ENCODE results near the gene TMC8. TPM values are rescaled to one million over a fixed set of nuclear protein-coding genes. Genes with fewer than 3 reads are reported as not detected.
A peak's percentile ranks its signal among the peaks of the same experiment; 100 is the strongest.
"Not testable (repeated sequence)": the region's sequence is repeated elsewhere in the genome, so short reads cannot be mapped to it uniquely, and the experiment has no call there.

TMC8 gene
- total RNA-seq, 1 donor from 2014 or later, result 234 TPM

DNA sequence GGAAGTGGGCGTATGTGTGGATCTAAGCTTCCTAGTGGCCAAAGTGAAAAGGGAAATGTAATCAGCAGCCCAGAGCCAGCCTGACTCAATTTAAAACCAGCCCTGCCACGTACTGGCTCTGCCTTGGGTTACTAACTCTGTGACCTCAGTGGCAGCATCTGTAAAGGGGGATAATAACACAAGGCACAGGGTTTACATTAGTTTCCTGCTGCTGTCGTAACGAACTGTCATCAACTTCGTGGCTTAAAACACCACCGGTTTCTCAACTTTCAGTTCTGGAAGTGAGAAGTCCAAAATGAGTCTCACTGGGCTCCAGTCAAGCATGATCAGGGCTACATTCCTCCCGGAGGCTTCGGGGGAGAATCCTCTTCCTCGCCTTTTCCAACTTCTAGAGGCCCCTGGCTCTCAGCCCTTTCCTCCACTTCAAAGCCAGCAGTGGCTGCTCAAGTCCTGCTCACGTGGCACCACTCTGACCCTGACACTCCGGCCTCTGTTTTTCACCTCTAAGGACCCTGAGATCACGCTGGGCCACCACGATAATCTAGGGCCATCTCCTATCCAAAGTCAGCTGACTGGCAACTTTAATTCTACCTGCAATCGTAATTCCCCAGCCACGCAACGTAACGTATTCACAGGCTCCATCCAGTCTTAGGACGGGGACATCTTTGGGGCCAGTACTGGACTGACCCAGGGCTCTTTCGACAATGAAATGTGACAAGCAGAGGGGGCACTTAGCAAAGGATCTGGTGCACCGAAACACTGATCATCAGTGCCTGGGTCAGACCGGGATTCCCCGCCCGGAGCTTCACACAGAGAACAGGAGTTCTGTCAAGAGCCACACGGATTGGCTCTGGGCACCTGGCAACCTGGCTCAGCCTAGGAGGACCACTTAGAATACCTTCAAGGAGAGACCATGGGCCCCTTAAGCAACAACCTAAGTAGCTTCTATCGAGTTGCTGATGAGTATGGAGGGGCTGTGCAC is 16.5 kb upstream of the TMC8 start:
- Mint-ChIP-seq H3K27ac (peak overlapping the region; percentile 86), H3K4me1 (peaks cover 31% of the 10 kb centered on the region), H3K27me3 (no peaks in the 10 kb centered on the region), H3K9me3 (no peaks in the 10 kb centered on the region), H3K36me3 (ENCODE audit: low read depth) (peaks cover 51% of the 10 kb centered on the region), H3K4me3 (peak overlapping the region; percentile 50)
- DNase-seq, result peak; percentile 78
- intact Hi-C loops (cut with micrococcal nuclease), result loop anchor here (1.0 to 2.0 kb wide), 3 partner anchors 29 to 137 kb away; partner anchors contain the start of gene SYNGR2

GRCh38 chr17:78114831-78115723 is 15.5 kb upstream of the TMC8 start:
- H3K4me3 Mint-ChIP-seq, result no peak overlapping the region
- peaks cover 49% of the 10 kb centered on the region for H3K36me3 Mint-ChIP-seq (ENCODE audit: low read depth)
- no peaks in the 10 kb centered on the region for H3K9me3 Mint-ChIP-seq
- no peaks in the 10 kb centered on the region for H3K27me3 Mint-ChIP-seq
- intact Hi-C loops (cut with micrococcal nuclease), result no loop called here
- no peak for DNase-seq
- peaks cover 31% of the 10 kb centered on the region for H3K4me1 Mint-ChIP-seq
- H3K27ac Mint-ChIP-seq, result peak overlapping the region; percentile 39

- peaks cover 50% of the 10 kb centered on the region for H3K36me3 Mint-ChIP-seq (ENCODE audit: low read depth)
- DNase-seq; H3K27me3 Mint-ChIP-seq; intact Hi-C loops (cut with micrococcal nuclease); H3K4me3 Mint-ChIP-seq; H3K9me3 Mint-ChIP-seq; H3K27ac Mint-ChIP-seq: not testable (repeated sequence)
- peaks cover 31% of the 10 kb centered on the region for H3K4me1 Mint-ChIP-seq
These were observed 14.8 kb upstream of the TMC8 start for GRCh38 chr17:78115803-78116202.

- Mint-ChIP-seq H3K4me1 (peaks cover 36% of the 10 kb centered on the region), H3K27me3 (no peaks in the 10 kb centered on the region), H3K9me3 (no peaks in the 10 kb centered on the region), H3K4me3 (no peak overlapping the region), H3K27ac (no peak overlapping the region), H3K36me3 (ENCODE audit: low read depth) (peaks cover 50% of the 10 kb centered on the region)
- intact Hi-C loops (cut with micrococcal nuclease), result no loop called here
- no peak for DNase-seq
These were observed 14.2 kb upstream of the TMC8 start for GRCh38 chr17:78116411-78116810.

DNA sequence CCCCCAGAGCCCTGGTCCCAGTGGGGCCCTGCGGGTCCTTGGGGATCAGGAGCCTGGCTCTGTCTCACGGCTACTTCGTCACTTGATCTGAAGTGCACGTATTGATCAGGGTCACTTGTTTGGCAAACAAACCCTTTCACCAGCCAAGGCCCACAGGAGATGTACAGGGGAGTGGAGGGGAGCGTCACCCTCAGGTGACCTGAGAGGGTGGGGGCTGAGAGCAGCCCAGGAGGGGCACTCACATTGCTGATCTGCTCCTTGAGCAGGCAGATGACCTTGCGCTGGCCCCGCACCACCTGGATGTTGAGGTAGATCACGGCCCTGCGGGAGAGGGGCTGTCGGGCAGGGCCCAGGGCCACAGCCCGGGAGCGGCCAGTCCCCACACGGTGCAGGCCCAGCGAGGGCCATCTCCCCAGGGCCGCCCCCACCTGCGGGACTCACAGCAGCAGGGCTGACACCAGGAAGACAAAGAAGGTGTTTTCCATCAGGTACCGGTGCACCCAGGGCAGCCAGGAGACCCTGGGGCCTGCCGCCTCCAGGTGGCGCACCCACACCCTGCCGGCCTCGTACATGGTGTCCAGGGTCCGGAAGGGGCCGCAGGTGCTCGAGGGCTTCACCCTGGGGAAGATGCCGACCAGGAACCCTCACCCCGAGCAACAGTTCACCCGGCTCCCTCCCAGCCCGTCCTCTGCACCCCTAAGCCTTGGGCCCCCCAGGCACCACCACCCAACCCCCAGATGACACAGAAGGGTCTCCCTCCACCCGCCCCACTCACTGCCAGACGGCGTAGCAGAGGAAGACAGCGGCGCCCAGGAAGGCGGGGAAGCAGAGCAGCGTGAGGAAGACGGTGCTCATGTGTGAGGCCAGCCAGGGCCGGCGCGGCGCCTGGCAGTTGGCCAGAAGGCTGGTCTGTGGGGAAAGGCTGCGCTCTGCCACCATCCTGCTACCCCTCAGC is 13.3 kb upstream of the TMC8 start:
- Mint-ChIP-seq H3K36me3 (ENCODE audit: low read depth) (peaks cover 57% of the 10 kb centered on the region), H3K27me3 (no peaks in the 10 kb centered on the region), H3K4me1 (peaks cover 42% of the 10 kb centered on the region), H3K9me3 (no peaks in the 10 kb centered on the region), H3K27ac (no peak overlapping the region), H3K4me3 (no peak overlapping the region)
- DNase-seq, result peak; percentile 67
- intact Hi-C loops (cut with micrococcal nuclease), result no loop called here

DNA sequence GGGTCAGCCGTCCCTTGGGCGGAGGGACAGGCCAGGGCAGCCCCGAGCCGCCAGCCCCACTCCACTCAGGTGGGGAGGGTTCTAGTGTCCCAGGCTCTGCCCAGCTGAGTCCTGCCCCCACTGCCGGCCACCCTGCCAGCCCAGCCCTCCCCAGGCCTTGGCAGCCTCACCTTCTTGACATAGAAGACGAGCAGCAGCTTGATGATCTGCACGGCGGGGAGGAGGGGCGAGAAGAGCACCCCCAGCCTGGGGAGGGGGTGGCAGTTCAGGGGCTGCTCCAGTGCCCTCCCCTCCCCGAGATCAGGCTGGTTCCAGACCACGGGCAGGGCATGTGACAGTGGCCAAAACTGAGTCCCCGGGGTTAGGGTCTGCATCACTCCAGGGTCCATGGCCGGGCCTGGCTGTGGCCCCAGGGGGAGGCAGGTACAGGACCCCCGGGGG is 11.8 kb upstream of the TMC8 start:
- H3K27ac Mint-ChIP-seq, result no peak overlapping the region
- no peaks in the 10 kb centered on the region for H3K27me3 Mint-ChIP-seq
- peaks cover 61% of the 10 kb centered on the region for H3K36me3 Mint-ChIP-seq (ENCODE audit: low read depth)
- H3K4me1 Mint-ChIP-seq, result peaks cover 49% of the 10 kb centered on the region
- no peaks in the 10 kb centered on the region for H3K9me3 Mint-ChIP-seq
- no peak overlapping the region for H3K4me3 Mint-ChIP-seq
- no peak for DNase-seq
- intact Hi-C loops (cut with micrococcal nuclease), result no loop called here

GRCh38 chr17:78120537-78120936 is 10.0 kb upstream of the TMC8 start:
- Mint-ChIP-seq H3K27me3 (no peaks in the 10 kb centered on the region), H3K27ac (peak overlapping the region; percentile 34), H3K36me3 (ENCODE audit: low read depth) (peaks cover 60% of the 10 kb centered on the region), H3K4me3 (peak overlapping the region; percentile 87), H3K9me3 (no peaks in the 10 kb centered on the region), H3K4me1 (peaks cover 48% of the 10 kb centered on the region)
- DNase-seq, result no peak
- intact Hi-C loops (cut with micrococcal nuclease), result no loop called here

GRCh38 chr17:78120971-78121800 is 9.4 kb upstream of the TMC8 start:
- Mint-ChIP-seq H3K9me3 (no peaks in the 10 kb centered on the region), H3K4me1 (peaks cover 50% of the 10 kb centered on the region), H3K27me3 (no peaks in the 10 kb centered on the region), H3K27ac (peak overlapping the region; percentile 87), H3K36me3 (ENCODE audit: low read depth) (peaks cover 60% of the 10 kb centered on the region), H3K4me3 (peak overlapping the region; percentile 87)
- intact Hi-C loops (cut with micrococcal nuclease), result loop anchor here (1.0 kb wide), 1 partner anchor 11 kb away; no protein-coding TSS in a partner anchor
- DNase-seq, result peak; percentile 91

- H3K27ac Mint-ChIP-seq, result peak overlapping the region; percentile 87
- intact Hi-C loops (cut with micrococcal nuclease), result loop anchor here (1.0 kb wide), 1 partner anchor 10 kb away; no protein-coding TSS in a partner anchor
- DNase-seq, result no peak
- H3K36me3 Mint-ChIP-seq (ENCODE audit: low read depth), result peaks cover 60% of the 10 kb centered on the region
- H3K27me3 Mint-ChIP-seq, result no peaks in the 10 kb centered on the region
- H3K9me3 Mint-ChIP-seq, result no peaks in the 10 kb centered on the region
- H3K4me3 Mint-ChIP-seq, result peak overlapping the region; percentile 87
- H3K4me1 Mint-ChIP-seq, result peaks cover 52% of the 10 kb centered on the region
These were observed 8.8 kb upstream of the TMC8 start for GRCh38 chr17:78121801-78122215.

GRCh38 chr17:78122216-78122930 is 8.2 kb upstream of the TMC8 start:
- H3K4me3 Mint-ChIP-seq, result peak overlapping the region; percentile 87
- intact Hi-C loops (cut with micrococcal nuclease), result no loop called here
- no peaks in the 10 kb centered on the region for H3K27me3 Mint-ChIP-seq
- peak overlapping the region; percentile 87 for H3K27ac Mint-ChIP-seq
- peaks cover 53% of the 10 kb centered on the region for H3K4me1 Mint-ChIP-seq
- H3K36me3 Mint-ChIP-seq (ENCODE audit: low read depth), result peaks cover 61% of the 10 kb centered on the region
- no peak for DNase-seq
- no peaks in the 10 kb centered on the region for H3K9me3 Mint-ChIP-seq

DNA sequence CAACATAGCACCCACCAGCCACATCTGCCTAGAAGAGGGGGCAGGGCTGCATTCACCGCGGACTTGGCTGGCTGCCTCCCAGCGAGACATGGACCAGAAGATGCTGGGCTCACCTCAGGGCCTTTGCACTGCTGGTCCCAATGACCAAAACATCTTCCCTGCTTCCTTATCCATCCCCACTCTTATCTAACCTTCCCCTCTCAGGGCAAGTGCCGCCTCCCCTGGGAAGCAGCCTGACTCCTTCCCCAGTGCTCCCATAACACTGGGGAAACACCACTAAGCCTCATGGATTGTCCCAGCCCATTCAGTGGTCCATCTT is 7.7 kb upstream of the TMC8 start:
- Mint-ChIP-seq H3K27me3 (no peaks in the 10 kb centered on the region), H3K4me1 (peaks cover 53% of the 10 kb centered on the region)

More for the DNA sequence above, 7.7 kb upstream of the TMC8 start:
- Mint-ChIP-seq H3K4me3 (peak overlapping the region; percentile 87), H3K27ac (peak overlapping the region; percentile 39), H3K9me3 (no peaks in the 10 kb centered on the region), H3K36me3 (ENCODE audit: low read depth) (peaks cover 58% of the 10 kb centered on the region)
- intact Hi-C loops (cut with micrococcal nuclease), result no loop called here
- peak; percentile 62 for DNase-seq

Measured in activated CD4-positive, alpha-beta T cell treated with anti-CD3 and anti-CD28 coated beads, Interleukin-2, amount 10 ng/mL, durations not matched to agents 24 days and 14 days (primary cell).